Ascending aorta (tissue), 2 donors: ENCODE measurements around the gene VTI1A. TPM values are rescaled to one million over a fixed set of nuclear protein-coding genes. Genes with fewer than 3 reads are reported as not detected.

Source experiments
- DNase-seq, 2 donors: peaks; one replicate each; pipeline ENCODE4 v3.0.0-alpha.2; 2019; ENCODE audit warnings: low spot score in 2 of 2
- H3K27ac ChIP-seq, 2 donors: fragments of 200-600 bp; sonication (generic); one replicate each; pipeline ENCODE4 v1.5.1; 2016 to 2017; ENCODE audit warnings: mild to moderate bottlenecking in 1 of 2
- H3K27me3 ChIP-seq: fragments of 200-600 bp; sonication (generic); one replicate; pipeline ENCODE4 v1.5.1; 2017
- H3K36me3 ChIP-seq, 2 donors: fragments of 200-600 bp; sonication (generic); one replicate each; pipeline ENCODE4 v1.5.1; 2016
- H3K4me1 ChIP-seq, 2 donors: fragments of 200-600 bp; sonication (generic); one replicate each; pipeline ENCODE4 v1.5.1; 2016 to 2017; ENCODE audit warnings: mild to moderate bottlenecking in 1 of 2
- H3K4me3 ChIP-seq, 2 donors: fragments of 200-600 bp; sonication (generic); one replicate each; pipeline ENCODE4 v1.5.1; 2016 to 2017; ENCODE audit warnings: mild to moderate bottlenecking in 1 of 2
- H3K9me3 ChIP-seq, 2 donors: fragments of 200-600 bp; sonication (generic); one replicate each; pipeline ENCODE4 v1.5.1; 2016
- intact Hi-C: fragments of 100-400 bp; cut with DNase I; formaldehyde crosslinking; loops from one replicate; pipeline ENCODE4 v1.15.1; 2023
- total RNA-seq: library from RNA; depleted of rRNA; stranded (reverse); fragments of >200 nt; gene quantifications from one replicate; pipeline ENCODE4 v1.1.0, GENCODE V29; 2016
- TF ChIP-seq, protein P1 (sequence below), 3 experiments: fragments of 200-600 bp in 2 of 3; fragments of 450-650 bp in 1 of 3; sonication (generic) in 2 of 3; IDR thresholded peaks; one replicate each; pipeline ENCODE4 v1.5.1; 2016 to 2019; ENCODE audit warnings: antibody characterized with exemption in 3 of 3, mild to moderate bottlenecking in 1 of 3, moderate library complexity in 1 of 3

Gene VTI1A
- total RNA-seq, 1 donor from 2014 or later, result 32.5 TPM

GRCh38 chr10:112640638-112641037 lies 193.6 kb downstream of the VTI1A start:
- Histone ChIP-seq H3K27me3 (no peaks in the 10 kb centered on the region), H3K9me3 (no peaks in the 10 kb centered on the region), H3K4me3 (no peak overlapping the region), H3K36me3 (no peaks in the 10 kb centered on the region), H3K27ac (no peak overlapping the region), H3K4me1 (no peaks in the 10 kb centered on the region)
- TF ChIP-seq, protein P1, sequence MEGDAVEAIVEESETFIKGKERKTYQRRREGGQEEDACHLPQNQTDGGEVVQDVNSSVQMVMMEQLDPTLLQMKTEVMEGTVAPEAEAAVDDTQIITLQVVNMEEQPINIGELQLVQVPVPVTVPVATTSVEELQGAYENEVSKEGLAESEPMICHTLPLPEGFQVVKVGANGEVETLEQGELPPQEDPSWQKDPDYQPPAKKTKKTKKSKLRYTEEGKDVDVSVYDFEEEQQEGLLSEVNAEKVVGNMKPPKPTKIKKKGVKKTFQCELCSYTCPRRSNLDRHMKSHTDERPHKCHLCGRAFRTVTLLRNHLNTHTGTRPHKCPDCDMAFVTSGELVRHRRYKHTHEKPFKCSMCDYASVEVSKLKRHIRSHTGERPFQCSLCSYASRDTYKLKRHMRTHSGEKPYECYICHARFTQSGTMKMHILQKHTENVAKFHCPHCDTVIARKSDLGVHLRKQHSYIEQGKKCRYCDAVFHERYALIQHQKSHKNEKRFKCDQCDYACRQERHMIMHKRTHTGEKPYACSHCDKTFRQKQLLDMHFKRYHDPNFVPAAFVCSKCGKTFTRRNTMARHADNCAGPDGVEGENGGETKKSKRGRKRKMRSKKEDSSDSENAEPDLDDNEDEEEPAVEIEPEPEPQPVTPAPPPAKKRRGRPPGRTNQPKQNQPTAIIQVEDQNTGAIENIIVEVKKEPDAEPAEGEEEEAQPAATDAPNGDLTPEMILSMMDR (IDR thresholded peaks at IDR 0.05), result no peak
- no peak for DNase-seq
- intact Hi-C loops, result no loop called here

DNA sequence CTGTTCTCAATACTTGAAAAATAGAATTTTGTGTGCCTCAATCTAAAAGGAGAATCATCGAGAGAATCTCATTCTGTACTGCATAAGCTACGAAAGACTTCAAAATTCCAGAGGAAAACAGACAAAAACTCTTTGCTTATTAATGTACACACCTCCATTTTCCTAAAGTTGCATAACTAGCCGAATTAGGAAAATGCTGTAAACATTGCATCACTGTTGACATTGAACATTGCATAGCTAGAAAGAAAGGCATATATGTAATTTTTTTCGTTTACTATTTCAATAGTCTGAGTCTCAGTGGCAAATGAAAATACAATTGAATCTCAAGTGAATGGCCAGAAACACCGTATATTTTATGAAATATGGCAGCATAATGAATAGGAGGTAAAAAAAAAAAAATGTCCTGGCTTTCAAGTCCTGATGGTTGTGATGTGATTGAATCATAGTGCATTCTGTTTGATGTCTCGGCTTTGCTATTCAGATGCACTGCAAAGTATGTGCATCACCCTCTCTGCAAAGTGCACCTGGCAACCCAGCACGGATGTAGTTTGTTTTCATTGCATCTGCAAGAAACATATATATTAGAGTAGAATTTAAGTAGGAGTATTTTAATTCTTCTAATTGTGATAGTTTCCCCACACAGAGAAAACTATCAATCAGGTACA lies 196.7 kb downstream of the VTI1A start:
- H3K4me3 ChIP-seq, result no peak overlapping the region
- H3K9me3 ChIP-seq, result no peaks in the 10 kb centered on the region
- no peaks in the 10 kb centered on the region for H3K27me3 ChIP-seq
- H3K4me1 ChIP-seq, result no peaks in the 10 kb centered on the region
- TF ChIP-seq, protein P1 (IDR thresholded peaks at IDR 0.05), result no peak
- H3K36me3 ChIP-seq, result no peaks in the 10 kb centered on the region
- intact Hi-C loops, result no loop called here
- no peak overlapping the region for H3K27ac ChIP-seq
- DNase-seq, result no peak

DNA sequence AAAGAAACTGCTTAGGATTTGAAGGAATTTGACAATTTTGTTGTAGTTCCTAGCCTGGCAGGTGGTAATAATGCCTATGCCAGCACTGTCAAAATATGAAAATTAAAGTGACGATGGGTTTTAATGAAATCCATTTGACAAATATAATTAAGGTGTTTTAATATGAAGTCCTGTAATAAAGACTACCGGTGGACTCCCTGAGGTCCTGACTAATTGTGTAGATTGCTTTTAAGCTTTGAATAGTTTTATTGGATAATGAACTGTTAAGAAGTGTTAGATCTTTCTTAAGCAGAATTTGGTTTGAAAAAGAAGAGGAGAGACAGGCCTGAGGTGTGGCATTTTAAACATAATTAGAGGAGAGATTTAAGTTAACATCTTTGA lies 197.2 kb downstream of the VTI1A start:
- Histone ChIP-seq H3K4me1 (no peaks in the 10 kb centered on the region), H3K27me3 (no peaks in the 10 kb centered on the region), H3K4me3 (no peak overlapping the region), H3K27ac (no peak overlapping the region), H3K9me3 (no peaks in the 10 kb centered on the region), H3K36me3 (no peaks in the 10 kb centered on the region)
- no peak for DNase-seq
- TF ChIP-seq, protein P1 (IDR thresholded peaks at IDR 0.05), result no peak
- intact Hi-C loops, result no loop called here

DNA sequence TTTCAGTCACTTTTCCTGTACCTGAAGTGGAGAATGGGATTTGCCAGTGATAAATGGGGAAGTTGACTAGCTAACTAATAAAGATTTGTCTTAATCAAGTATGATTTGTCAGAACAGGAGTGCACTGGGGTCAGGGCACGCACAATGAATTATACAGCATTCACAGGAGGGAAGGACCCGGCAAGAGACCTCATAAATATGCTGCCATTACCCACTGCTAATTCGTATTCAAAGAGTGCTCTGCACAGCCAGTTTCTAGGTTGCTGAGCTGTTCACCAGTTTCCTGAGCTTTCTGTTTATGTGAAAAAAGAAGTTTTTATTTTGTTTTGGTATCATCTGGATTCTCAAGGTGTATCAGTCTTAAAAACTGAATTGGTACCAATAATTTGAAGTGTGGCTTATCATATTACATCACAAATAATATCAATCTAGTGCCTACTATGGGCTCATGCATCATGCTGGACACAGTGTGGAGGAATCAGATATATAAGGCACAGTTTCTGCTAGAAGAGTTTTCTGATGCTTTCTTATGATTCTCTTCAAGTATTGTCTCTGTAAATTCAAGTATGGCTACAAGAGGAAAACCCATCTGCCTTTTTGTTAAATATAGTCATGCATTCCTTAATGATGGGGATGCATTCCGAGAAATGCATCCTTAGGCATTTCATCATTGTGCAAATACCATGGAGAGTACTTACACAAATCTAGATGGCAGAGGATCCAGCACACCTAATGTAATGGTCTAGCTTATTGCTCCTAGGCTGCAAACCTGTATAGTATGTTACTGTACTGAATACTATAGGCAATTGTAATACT lies 202.2 kb downstream of the VTI1A start:
- Histone ChIP-seq H3K4me3 (no peak overlapping the region), H3K36me3 (no peaks in the 10 kb centered on the region), H3K27ac (no peak overlapping the region), H3K27me3 (no peaks in the 10 kb centered on the region), H3K4me1 (no peaks in the 10 kb centered on the region), H3K9me3 (no peaks in the 10 kb centered on the region)
- intact Hi-C loops, result no loop called here
- no peak for DNase-seq
- TF ChIP-seq, protein P1 (IDR thresholded peaks at IDR 0.05), result no peak

DNA sequence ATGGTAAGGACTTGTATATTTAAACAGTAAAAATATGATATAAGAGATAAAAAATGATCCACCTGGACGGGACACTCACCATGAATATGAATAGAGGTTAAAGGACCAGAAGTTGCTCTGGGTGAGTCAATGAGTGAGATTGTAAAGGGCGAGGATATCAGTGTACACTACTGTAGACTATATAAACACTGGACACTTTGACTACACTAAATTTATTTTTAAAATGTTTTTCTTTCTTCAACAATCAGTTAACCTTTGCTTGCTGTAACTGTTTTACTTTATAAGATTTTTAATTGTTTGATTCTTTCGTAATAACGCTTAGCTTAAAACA lies 202.8 kb downstream of the VTI1A start:
- no peak for DNase-seq
- Histone ChIP-seq H3K9me3 (no peaks in the 10 kb centered on the region), H3K27me3 (no peaks in the 10 kb centered on the region), H3K4me1 (no peaks in the 10 kb centered on the region), H3K27ac (no peak overlapping the region), H3K36me3 (no peaks in the 10 kb centered on the region), H3K4me3 (no peak overlapping the region)
- intact Hi-C loops, result no loop called here
- TF ChIP-seq, protein P1 (IDR thresholded peaks at IDR 0.05), result no peak
